HCT116 (cell line): ENCODE measurements around the gene ERGIC2. TPM values are rescaled to one million over a fixed set of nuclear protein-coding genes. Genes with fewer than 3 reads are reported as not detected.

ENCODE experiments used
- ATAC-seq: fragments of 200-7000 bp; cut with Tn5 transposase; 2 replicates; pipeline ENCODE4 v1.9.1; 2020; ENCODE audit warnings: mild to moderate bottlenecking, moderate library complexity
- BruUV-seq: library from RNA; stranded (reverse); fragments of 400-500 nt; replicated peaks from 2 replicates; lab custom pipeline; 2021; lab: Mats Ljungman, UMichigan
- CTCF ChIA-PET: fragments of 300-600 bp; sonication (Branson Sonifier 250); formaldehyde crosslinking; loops from one replicate; lab custom pipeline; 2021; ENCODE audit warnings: antibody characterized with exemption; lab: Charles Lee
- POLR2A ChIA-PET: fragments of 300-600, 350-600 bp; sonication (Branson Sonifier 250); formaldehyde crosslinking; loops from one replicate; lab custom pipeline; 2021; ENCODE audit warnings: antibody characterized with exemption; lab: Charles Lee
- RAD21 ChIA-PET, 2 experiments: fragments of 300-600 bp; sonication (Branson Sonifier 250); formaldehyde crosslinking; loops; one replicate each; lab custom pipeline; 2023; ENCODE audit warnings: low total read pairs in 2 of 2; ENCODE audit not compliant: uncharacterized antibody in 2 of 2, unreplicated experiment in 2 of 2, low non-redundant PET in 1 of 2; lab: Charles Lee
- DNase-seq: peaks from one replicate; pipeline ENCODE4 v3.0.0-alpha.2; 2010; ENCODE audit warnings: low read depth, low spot score
- H2AFZ ChIP-seq: fragments of 200-600 bp; shearing (Covaris generic), sonication (generic); 2 replicates; pipeline ENCODE4 v1.6.1; 2017; ENCODE audit warnings: low read depth, mixed run types, mixed read lengths, antibody characterized with exemption, low read length; ENCODE audit not compliant: poor library complexity, severe bottlenecking
- H3K27ac ChIP-seq: 2 replicates; pipeline ENCODE4 v1.5.1; 2012; ENCODE audit warnings: low read depth, low read length
- H3K27me3 ChIP-seq: fragments of 200-600 bp; sonication (generic); 2 replicates; pipeline ENCODE4 v1.6.1; 2016; ENCODE audit warnings: mixed run types, low read length, mixed read lengths; ENCODE audit not compliant: insufficient read depth
- H3K36me3 ChIP-seq, 2 experiments: fragments of 200-500 bp in 1 of 2; fragments of 200-600 bp in 1 of 2; sonication (Bioruptor generic) in 1 of 2; sonication (generic) in 1 of 2; 2 replicates each; pipeline versions ENCODE4 v1.5.1 to v1.6.1; 2014 to 2016; ENCODE audit warnings: low read length in 2 of 2, inconsistent platforms in 1 of 2, mixed read lengths in 1 of 2, mixed run types in 1 of 2; ENCODE audit not compliant: insufficient read depth in 2 of 2, control insufficient read depth in 1 of 2
- H3K4me1 ChIP-seq, 2 experiments: fragments of 200-600 bp in 1 of 2; sonication (generic) in 1 of 2; 2 replicates each; pipeline versions ENCODE4 v1.5.1 to v1.6.1; 2012 to 2017; ENCODE audit warnings: low read length in 2 of 2, inconsistent platforms in 1 of 2, mild to moderate bottlenecking in 1 of 2, mixed read lengths in 1 of 2, mixed run types in 1 of 2, moderate library complexity in 1 of 2; ENCODE audit not compliant: insufficient read depth in 2 of 2, control insufficient read depth in 1 of 2
- H3K4me2 ChIP-seq: fragments of 200-600 bp; sonication (generic); 2 replicates; pipeline ENCODE4 v1.6.1; 2017; ENCODE audit warnings: mixed run types, low read length, mixed read lengths
- H3K4me3 ChIP-seq, 2 experiments: fragments of 200-600 bp in 1 of 2; sonication (generic) in 1 of 2; replicated peaks in 1 of 2; 2 replicates each; pipeline ENCODE4 v1.5.1; 2011 to 2016; ENCODE audit warnings: low read length in 2 of 2, control low read depth in 1 of 2, low read depth in 1 of 2, mild to moderate bottlenecking in 1 of 2, mixed read lengths in 1 of 2, mixed run types in 1 of 2
- H3K79me2 ChIP-seq: fragments of 200-600 bp; sonication (generic); 2 replicates; pipeline ENCODE4 v1.6.1; 2017; ENCODE audit warnings: mild to moderate bottlenecking, mixed run types, low read length, moderate library complexity, mixed read lengths; ENCODE audit not compliant: insufficient read depth
- H3K9ac ChIP-seq: fragments of 200-600 bp; sonication (generic); 2 replicates; pipeline ENCODE4 v1.6.1; 2016; ENCODE audit warnings: low read length, mixed read lengths
- H3K9me2 ChIP-seq: fragments of 200-600 bp; sonication (generic), shearing (Covaris generic); 2 replicates; pipeline ENCODE4 v1.6.1; 2017; ENCODE audit warnings: mixed run types, mild to moderate bottlenecking, moderate library complexity; ENCODE audit not compliant: insufficient read depth
- H3K9me3 ChIP-seq, 2 experiments: fragments of 200-500 bp in 1 of 2; fragments of 200-600 bp in 1 of 2; sonication (Bioruptor generic) in 1 of 2; sonication (generic) in 1 of 2; 2 replicates each; pipeline ENCODE4 v1.6.1; 2014 to 2017; ENCODE audit warnings: low read length in 2 of 2, mixed read lengths in 2 of 2, inconsistent platforms in 1 of 2, low read depth in 1 of 2, mild to moderate bottlenecking in 1 of 2, mixed run types in 1 of 2, moderate library complexity in 1 of 2; ENCODE audit not compliant: control insufficient read depth in 1 of 2, insufficient read depth in 1 of 2
- H4K20me1 ChIP-seq: fragments of 200-600 bp; sonication (generic), shearing (Covaris generic); 2 replicates; pipeline ENCODE4 v1.6.1; 2017; ENCODE audit warnings: mixed run types, mild to moderate bottlenecking, moderate library complexity; ENCODE audit not compliant: insufficient read depth
- ATF3 ChIP-seq: IDR thresholded peaks from 2 replicates; pipeline ENCODE4 v1.6.1; 2012
- CBX3 ChIP-seq: IDR thresholded peaks from 2 replicates; pipeline ENCODE4 v1.6.1; 2012; ENCODE audit warnings: low read depth
- CEBPB ChIP-seq: IDR thresholded peaks from 2 replicates; pipeline ENCODE4 v1.6.1; 2012; ENCODE audit warnings: low read depth
- EGR1 ChIP-seq: IDR thresholded peaks from 2 replicates; pipeline ENCODE4 v1.6.1; 2012; ENCODE audit warnings: low read depth
- ELF1 ChIP-seq: IDR thresholded peaks from 2 replicates; pipeline ENCODE4 v1.6.1; 2012; ENCODE audit warnings: low read depth, borderline replicate concordance
- EZH2phosphoT487 ChIP-seq: fragments of 200-600 bp; IDR thresholded peaks from 2 replicates; pipeline ENCODE4 v1.6.1; 2018; ENCODE audit warnings: antibody characterized with exemption, borderline replicate concordance
- FOSL1 ChIP-seq: IDR thresholded peaks from 2 replicates; pipeline ENCODE4 v1.6.1; 2012; ENCODE audit warnings: low read depth
- JUND ChIP-seq: IDR thresholded peaks from 2 replicates; pipeline ENCODE4 v1.6.1; 2012
- POLR2A ChIP-seq: IDR thresholded peaks from 2 replicates; pipeline ENCODE4 v1.7.0; 2011; ENCODE audit warnings: borderline replicate concordance; ENCODE audit not compliant: insufficient read depth, insufficient read length; ENCODE audit errors: extremely low read depth
- POLR2AphosphoS5 ChIP-seq: IDR thresholded peaks from 2 replicates; pipeline ENCODE4 v1.6.1; 2011; ENCODE audit warnings: mild to moderate bottlenecking, low read depth, low read length, moderate library complexity
- REST ChIP-seq: IDR thresholded peaks from 2 replicates; pipeline ENCODE4 v1.6.1; 2012; ENCODE audit warnings: low read depth
- SIN3A ChIP-seq: IDR thresholded peaks from 2 replicates; pipeline ENCODE4 v1.6.1; 2012; ENCODE audit warnings: low read depth
- SRF ChIP-seq: IDR thresholded peaks from 2 replicates; pipeline ENCODE4 v1.6.1; 2012; ENCODE audit warnings: low read depth
- TCF7L2 ChIP-seq: IDR thresholded peaks from 2 replicates; pipeline ENCODE4 v1.7.0; 2011; ENCODE audit warnings: borderline replicate concordance, inconsistent platforms; ENCODE audit not compliant: insufficient read depth, insufficient read length; ENCODE audit errors: extremely low read depth
- YY1 ChIP-seq: IDR thresholded peaks from 2 replicates; pipeline ENCODE4 v1.6.1; 2011; ENCODE audit warnings: low read length, low read depth, moderate library complexity, mild to moderate bottlenecking; ENCODE audit not compliant: insufficient replicate concordance; ENCODE audit errors: extremely low read depth
- ZNF274 ChIP-seq: fragments of 200-500 bp; sonication (Bioruptor generic); IDR thresholded peaks from 2 replicates; pipeline ENCODE4 v1.6.1; 2014; ENCODE audit warnings: mild to moderate bottlenecking, low read depth, low read length, inconsistent platforms
- intact Hi-C: fragments of 100-400 bp; cut with micrococcal nuclease; formaldehyde crosslinking; loops from 2 replicates; pipeline ENCODE4 v1.10.0; 2022
- total RNA-seq: library from RNA; stranded (reverse); gene quantifications from one replicate; pipeline ENCODE4 v1.2.1, GENCODE V29; 2021; ENCODE audit not compliant: unreplicated experiment

The ERGIC2 gene
- total RNA-seq, 1 experiment from 2014 or later = 71.1 TPM

GRCh38 chr12:29425722-29426121 is 44.8 kb upstream of the ERGIC2 start:
- H3K4me2 ChIP-seq = no peak overlapping the region
- H3K4me1 ChIP-seq = peaks cover 4 to 16% of the 10 kb centered on the region in 2 experiments; a peak in 3 of 4 replicates
- H3K9me3 ChIP-seq = no peaks in the 10 kb centered on the region
- H3K9me2 ChIP-seq = no peaks in the 10 kb centered on the region
- no TSS peak for BruUV-seq
- ChIA-PET POLR2A (no interaction called here), RAD21 (no interaction called here), CTCF (no interaction called here)
- TF ChIP-seq EZH2phosphoT487 = no peak
- no peak for TF ChIP-seq FOSL1
- TF ChIP-seq CBX3 = no peak
- no peak for TF ChIP-seq CEBPB
- no peak for TF ChIP-seq TCF7L2
- no peak for TF ChIP-seq SIN3A
- TF ChIP-seq JUND = no peak
- no peak for TF ChIP-seq SRF
- TF ChIP-seq POLR2AphosphoS5 = no peak
- TF ChIP-seq REST = no peak
- no peak for TF ChIP-seq ELF1
- TF ChIP-seq EGR1 = no peak
- TF ChIP-seq ZNF274 = no peak
- TF ChIP-seq POLR2A = no peak
- TF ChIP-seq YY1 = no peak
- TF ChIP-seq ATF3 = no peak
- H3K4me3 ChIP-seq = no peak overlapping the region
- no peaks in the 10 kb centered on the region for H3K27me3 ChIP-seq
- no peak overlapping the region for H3K9ac ChIP-seq
- H3K36me3 ChIP-seq = no peaks in the 10 kb centered on the region
- no peaks in the 10 kb centered on the region for H3K79me2 ChIP-seq
- no peak for DNase-seq
- no peak overlapping the region for H2AFZ ChIP-seq
- H3K27ac ChIP-seq = no peak overlapping the region
- intact Hi-C loops = no loop called here
- no peak for ATAC-seq
- H4K20me1 ChIP-seq = no peaks in the 10 kb centered on the region
